ENCODE data around the gene DLGAP1. TPM values are rescaled to one million over a fixed set of nuclear protein-coding genes. Genes with fewer than 3 reads are reported as not detected.

The DLGAP1 gene
- total RNA-seq, 6 experiments from 2014 or later = 0.09 to 0.31 (median 0.18) TPM; not detected in 2

DNA sequence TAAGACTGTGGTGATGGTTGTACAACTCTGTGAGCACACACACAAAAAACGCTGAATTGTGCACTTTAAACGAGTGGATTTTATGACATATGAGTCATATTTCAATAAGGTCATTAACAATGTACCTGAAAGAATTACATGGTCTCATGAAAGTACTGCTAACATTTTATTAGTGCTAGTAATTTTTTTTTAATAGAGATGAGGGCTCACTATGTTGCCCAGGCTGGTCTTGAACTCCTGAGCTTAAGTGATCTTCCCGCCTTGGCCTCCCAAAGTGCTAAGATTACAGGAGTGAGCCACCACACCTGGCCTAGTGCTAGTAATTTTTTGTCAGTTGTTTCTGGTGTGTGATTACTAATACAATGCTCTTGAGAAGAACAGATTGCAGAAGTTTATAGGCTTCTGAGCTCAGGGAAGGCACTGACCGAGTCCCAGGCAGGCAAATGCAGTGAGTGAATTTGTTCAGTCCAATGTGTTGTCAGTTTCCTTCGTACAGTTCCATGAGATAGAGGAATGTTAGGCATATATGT is 828.1 kb downstream of the DLGAP1 start:
- no peaks in the 10 kb centered on the region for H3K9me3 ChIP-seq
- no peak overlapping the region for H3K4me3 ChIP-seq
- peaks cover 0 to 36% (median 9%) of the 10 kb centered on the region in 4 donors for H3K4me1 ChIP-seq
- no peaks in the 10 kb centered on the region for H3K27me3 ChIP-seq
- WGBS (ENCODE audit: insufficient coverage, low coverage, low lambda C conversion rate, missing lambda C conversion rate) = 86% methylated on average over 5 of the region's 5 CpGs
- no peak for DNase-seq
- intact Hi-C loops (cut with DNase I) = no loop called here
- no peak for ATAC-seq
- H3K27ac ChIP-seq = no peak overlapping the region
- TF ChIP-seq, protein P1, sequence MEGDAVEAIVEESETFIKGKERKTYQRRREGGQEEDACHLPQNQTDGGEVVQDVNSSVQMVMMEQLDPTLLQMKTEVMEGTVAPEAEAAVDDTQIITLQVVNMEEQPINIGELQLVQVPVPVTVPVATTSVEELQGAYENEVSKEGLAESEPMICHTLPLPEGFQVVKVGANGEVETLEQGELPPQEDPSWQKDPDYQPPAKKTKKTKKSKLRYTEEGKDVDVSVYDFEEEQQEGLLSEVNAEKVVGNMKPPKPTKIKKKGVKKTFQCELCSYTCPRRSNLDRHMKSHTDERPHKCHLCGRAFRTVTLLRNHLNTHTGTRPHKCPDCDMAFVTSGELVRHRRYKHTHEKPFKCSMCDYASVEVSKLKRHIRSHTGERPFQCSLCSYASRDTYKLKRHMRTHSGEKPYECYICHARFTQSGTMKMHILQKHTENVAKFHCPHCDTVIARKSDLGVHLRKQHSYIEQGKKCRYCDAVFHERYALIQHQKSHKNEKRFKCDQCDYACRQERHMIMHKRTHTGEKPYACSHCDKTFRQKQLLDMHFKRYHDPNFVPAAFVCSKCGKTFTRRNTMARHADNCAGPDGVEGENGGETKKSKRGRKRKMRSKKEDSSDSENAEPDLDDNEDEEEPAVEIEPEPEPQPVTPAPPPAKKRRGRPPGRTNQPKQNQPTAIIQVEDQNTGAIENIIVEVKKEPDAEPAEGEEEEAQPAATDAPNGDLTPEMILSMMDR (IDR thresholded peaks at IDR 0.05) = no peak
- TF ChIP-seq POLR2A (IDR thresholded peaks at IDR 0.05) = no peak
- H3K36me3 ChIP-seq = no peaks in the 10 kb centered on the region

DNA sequence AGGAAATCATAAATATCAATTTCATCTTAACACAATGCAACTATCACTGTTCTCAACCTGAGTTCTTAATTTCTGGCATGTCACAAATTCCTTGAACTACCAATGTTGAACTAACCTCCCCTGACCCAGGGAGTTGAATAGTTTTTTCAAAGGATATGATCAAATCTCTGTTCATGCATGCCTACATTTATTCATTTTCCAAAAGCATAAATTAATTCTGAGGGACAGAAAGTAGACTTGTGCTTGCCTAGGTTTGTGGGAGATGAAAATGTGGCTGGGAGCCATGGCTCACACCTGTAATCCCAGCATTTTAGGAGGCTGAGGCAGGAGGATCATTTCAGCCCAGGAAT is 829.4 kb downstream of the DLGAP1 start:
- Histone ChIP-seq H3K4me1 (peaks cover 0 to 37% (median 9%) of the 10 kb centered on the region in 4 donors), H3K9me3 (no peaks in the 10 kb centered on the region), H3K4me3 (no peak overlapping the region), H3K36me3 (no peaks in the 10 kb centered on the region), H3K27me3 (no peaks in the 10 kb centered on the region), H3K27ac (peak overlapping the region in 2 of 3 donors; percentile 86 to 92)
- DNase-seq (no peak), ATAC-seq (no peak)
- no peak for TF ChIP-seq POLR2A (IDR thresholded peaks at IDR 0.05)
- TF ChIP-seq, protein P1 (IDR thresholded peaks at IDR 0.05) = no peak
- intact Hi-C loops (cut with DNase I) = no loop called here

DNA sequence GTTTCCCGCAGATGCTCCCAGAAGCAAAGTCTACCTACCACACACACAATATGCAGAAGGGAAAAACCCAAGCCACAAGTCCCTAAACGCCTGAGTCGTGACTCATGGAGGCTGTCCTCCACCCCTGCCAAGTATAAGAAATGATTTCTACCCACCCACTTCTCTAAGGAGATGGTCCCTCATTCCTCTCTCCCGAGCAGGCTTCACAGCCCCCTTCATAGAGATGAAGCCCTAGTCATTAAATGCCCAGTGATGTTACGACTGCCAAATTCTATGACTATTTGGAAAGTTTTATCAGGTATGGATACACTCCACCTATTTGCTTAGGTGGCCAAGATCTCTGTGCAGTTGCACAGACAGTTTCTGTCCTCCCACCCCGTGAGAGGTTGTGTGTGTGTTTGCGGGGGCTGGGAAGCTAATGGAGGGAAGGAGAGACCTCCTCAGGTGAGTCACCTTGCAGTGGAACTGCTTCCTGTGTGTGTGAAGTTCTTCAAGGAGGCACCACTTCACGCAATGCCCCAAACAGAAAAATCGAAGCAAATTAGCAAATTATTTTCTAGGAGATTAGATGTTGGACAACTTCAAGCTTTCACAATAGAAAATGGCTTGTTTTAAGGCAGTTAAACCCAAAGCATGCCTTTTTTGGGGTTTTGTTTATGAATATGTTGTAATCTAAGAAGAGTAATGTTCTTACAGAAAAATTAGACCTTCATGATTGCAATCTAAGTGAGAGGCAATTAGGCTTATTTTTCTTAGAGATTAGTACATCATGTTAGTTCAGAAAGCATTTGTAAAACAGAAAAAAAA is 830.0 kb downstream of the DLGAP1 start:
- no peak for TF ChIP-seq POLR2A (IDR thresholded peaks at IDR 0.05)
- TF ChIP-seq, protein P1 (IDR thresholded peaks at IDR 0.05) = no peak
- 43% methylated on average over 8 of the region's 9 CpGs for WGBS (ENCODE audit: insufficient coverage, low coverage, low lambda C conversion rate, missing lambda C conversion rate)
- no peaks in the 10 kb centered on the region for H3K36me3 ChIP-seq
- peak overlapping the region; percentile 86 to 92 (median 87) for H3K27ac ChIP-seq
- no peaks in the 10 kb centered on the region for H3K9me3 ChIP-seq
- H3K4me1 ChIP-seq = peaks cover 0 to 37% (median 9%) of the 10 kb centered on the region in 4 donors
- H3K4me3 ChIP-seq = no peak overlapping the region
- intact Hi-C loops (cut with DNase I) = no loop called here
- no peaks in the 10 kb centered on the region for H3K27me3 ChIP-seq
- ATAC-seq = peak in 2 of 4 donors; percentile 6 to 43
- DNase-seq = peak in 1 of 3 donors; percentile 29

DNA sequence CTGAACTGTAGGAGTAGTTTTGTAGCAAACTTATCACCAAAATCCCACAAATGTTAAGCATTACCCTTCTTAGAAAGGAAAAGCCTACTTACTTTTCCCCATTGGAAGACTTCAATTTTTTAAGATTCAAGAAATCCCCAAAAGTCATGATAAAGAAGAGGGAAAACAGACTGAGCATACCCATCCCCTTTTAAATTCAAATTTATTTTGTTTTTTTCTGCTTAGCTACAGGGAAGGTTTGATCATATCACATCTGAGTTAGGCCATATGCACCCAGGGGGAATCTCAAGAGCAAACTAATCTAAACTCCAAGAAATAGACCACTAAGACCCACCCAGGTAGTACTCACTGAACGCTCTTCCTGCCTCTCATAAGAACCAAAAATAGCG is 830.6 kb downstream of the DLGAP1 start:
- peak overlapping the region; percentile 86 to 92 (median 87) for H3K27ac ChIP-seq
- WGBS (ENCODE audit: insufficient coverage, low coverage, low lambda C conversion rate, missing lambda C conversion rate) = 50% methylated on average over 2 of the region's 2 CpGs
- H3K4me3 ChIP-seq = no peak overlapping the region
- DNase-seq = no peak
- ATAC-seq = no peak
- intact Hi-C loops (cut with DNase I) = no loop called here
- no peaks in the 10 kb centered on the region for H3K9me3 ChIP-seq
- H3K4me1 ChIP-seq = peaks cover 0 to 37% (median 9%) of the 10 kb centered on the region in 4 donors
- no peak for TF ChIP-seq POLR2A (IDR thresholded peaks at IDR 0.05)
- TF ChIP-seq, protein P1 (IDR thresholded peaks at IDR 0.05) = no peak
- no peaks in the 10 kb centered on the region for H3K36me3 ChIP-seq
- H3K27me3 ChIP-seq = no peaks in the 10 kb centered on the region

Measured in right lobe of liver (tissue), 6 donors.